ENCODE measurements around the gene PRSS27.

GRCh38 chr16:2702871-2703745 lies 16.9 kb downstream of the PRSS27 start:
- no peak for TF ChIP-seq CTCF (IDR thresholded peaks at IDR 0.05)
- TF ChIP-seq POLR2A (IDR thresholded peaks at IDR 0.05) = no peak

All from lower leg skin (tissue), 3 donors.